ENCODE results near the gene USP46.
A peak's percentile ranks its signal among the peaks of the same experiment; 100 is the strongest.

The USP46 gene

GRCh38 chr4:52670739-52671138 lies 11.6 kb upstream of the USP46 start:
- H3K4me3 ChIP-seq (ENCODE audit: low read depth, low read length), result no peak overlapping the region
- no peak for TF ChIP-seq CTCF (IDR thresholded peaks at IDR 0.05; ENCODE audit: insufficient read depth, low read depth, low read length, missing control alignments)
- DNase-seq (ENCODE audit: low read depth), result no peak

- no peak overlapping the region for H3K4me3 ChIP-seq (ENCODE audit: low read depth, low read length)
- TF ChIP-seq CTCF (IDR thresholded peaks at IDR 0.05; ENCODE audit: insufficient read depth, low read depth, low read length, missing control alignments), result no peak
- DNase-seq (ENCODE audit: low read depth), result no peak
Measured at GRCh38 chr4:52670121-52670520, 11.0 kb upstream of the USP46 start.

GRCh38 chr4:52665592-52665991 lies 6.5 kb upstream of the USP46 start:
- peak; percentile 63 for DNase-seq (ENCODE audit: low read depth)

GRCh38 chr4:52664479-52664878 lies 5.4 kb upstream of the USP46 start:
- no peak for DNase-seq (ENCODE audit: low read depth)
- no peak for TF ChIP-seq CTCF (IDR thresholded peaks at IDR 0.05; ENCODE audit: insufficient read depth, low read depth, low read length, missing control alignments)

More at GRCh38 chr4:52665592-52665991, 6.5 kb upstream of the USP46 start:
- no peak overlapping the region for H3K4me3 ChIP-seq (ENCODE audit: low read depth, low read length)
- TF ChIP-seq CTCF (IDR thresholded peaks at IDR 0.05; ENCODE audit: insufficient read depth, low read depth, low read length, missing control alignments), result peak; percentile 32

GRCh38 chr4:52661966-52662690 lies 3.0 kb upstream of the USP46 start:
- H3K4me3 ChIP-seq (ENCODE audit: low read depth, low read length), result no peak overlapping the region
- no peak for TF ChIP-seq CTCF (IDR thresholded peaks at IDR 0.05; ENCODE audit: insufficient read depth, low read depth, low read length, missing control alignments)
- no peak for DNase-seq (ENCODE audit: low read depth)

More at GRCh38 chr4:52664479-52664878, 5.4 kb upstream of the USP46 start:
- no peak overlapping the region for H3K4me3 ChIP-seq (ENCODE audit: low read depth, low read length)

- DNase-seq (ENCODE audit: low read depth), result no peak
- TF ChIP-seq CTCF (IDR thresholded peaks at IDR 0.05; ENCODE audit: insufficient read depth, low read depth, low read length, missing control alignments), result no peak
- no peak overlapping the region for H3K4me3 ChIP-seq (ENCODE audit: low read depth, low read length)
Measured at GRCh38 chr4:52660643-52661042, 1.5 kb upstream of the USP46 start.

All from GM12865 (cell line).